B cell (primary cell): ENCODE data around the gene EBF3. TPM values are rescaled to one million over a fixed set of nuclear protein-coding genes. Genes with fewer than 3 reads are reported as not detected.

Source experiments
- ATAC-seq: fragments of 200-7000 bp; cut with Tn5 transposase; one replicate; pipeline ENCODE4 v1.10.0; 2021; ENCODE audit warnings: low read depth, mild to moderate bottlenecking, moderate number of reproducible peaks, moderate library complexity
- CTCF ChIA-PET: fragments of 350-600 bp; sonication (Branson Sonifier 250); formaldehyde crosslinking; loops from one replicate; lab custom pipeline; 2021; ENCODE audit warnings: antibody characterized with exemption, inconsistent platforms; lab: Charles Lee
- POLR2A ChIA-PET: fragments of 350-600 bp; sonication (Branson Sonifier 250); formaldehyde crosslinking; loops from one replicate; lab custom pipeline; 2021; ENCODE audit warnings: antibody characterized with exemption; lab: Charles Lee
- DNase-seq: peaks from one replicate; pipeline ENCODE4 v3.0.0; 2013
- H2AFZ ChIP-seq: 2 replicates; pipeline ENCODE4 v1.6.1; 2012; ENCODE audit warnings: mild to moderate bottlenecking, low read depth, low read length; ENCODE audit not compliant: insufficient read depth, poor library complexity, severe bottlenecking
- H3K27ac ChIP-seq, 2 donors: 1 replicate in 1 of 2; 2 replicates in 1 of 2; pipeline ENCODE4 v1.5.1; 2012 to 2013; ENCODE audit warnings: low read length in 2 of 2, mild to moderate bottlenecking in 2 of 2, moderate library complexity in 1 of 2
- H3K27me3 ChIP-seq, 4 experiments: fragments of 200-600 bp in 1 of 4; sonication (generic) in 1 of 4; replicated peaks in 1 of 4; 1 replicate in 2 of 4; 2 replicates in 2 of 4; pipeline versions ENCODE4 v1.6.1 to v1.7.0; 2013 to 2016; ENCODE audit warnings: low read length in 3 of 4, mild to moderate bottlenecking in 2 of 4, mixed read lengths in 1 of 4, moderate library complexity in 1 of 4; ENCODE audit not compliant: insufficient read depth in 4 of 4, control insufficient read depth in 3 of 4; ENCODE audit errors: control extremely low read depth in 1 of 4
- H3K36me3 ChIP-seq, 2 experiments: replicated peaks in 1 of 2; 1 replicate in 1 of 2; 2 replicates in 1 of 2; pipeline versions ENCODE4 v1.6.1 to v1.7.1; 2013; ENCODE audit warnings: low read length in 1 of 2; ENCODE audit not compliant: insufficient read depth in 2 of 2, control insufficient read depth in 1 of 2; ENCODE audit errors: control extremely low read depth in 1 of 2, extremely low read depth in 1 of 2
- H3K4me1 ChIP-seq, 2 donors: fragments of 200-600 bp in 1 of 2; sonication (generic) in 1 of 2; 1 replicate in 1 of 2; 2 replicates in 1 of 2; pipeline versions ENCODE4 v1.5.1 to v1.6.1; 2013 to 2017; ENCODE audit warnings: low read length in 2 of 2; ENCODE audit not compliant: control insufficient read depth in 2 of 2, insufficient read depth in 2 of 2
- H3K4me2 ChIP-seq: replicated peaks from 2 replicates; pipeline ENCODE3; 2012; ENCODE audit warnings: mild to moderate bottlenecking, low read depth, low read length; ENCODE audit not compliant: poor library complexity, severe bottlenecking
- H3K4me3 ChIP-seq, 5 experiments: fragments of 200-600 bp in 1 of 5; sonication (generic) in 1 of 5; 1 replicate in 3 of 5; 2 replicates in 2 of 5; pipeline versions ENCODE4 v1.5.1 to v1.7.0; 2011 to 2016; ENCODE audit warnings: low read length in 4 of 5, mild to moderate bottlenecking in 4 of 5, low read depth in 2 of 5, control low read depth in 1 of 5, moderate library complexity in 1 of 5; ENCODE audit not compliant: insufficient read depth in 1 of 5; ENCODE audit errors: control extremely low read depth in 1 of 5, extremely low read depth in 1 of 5
- H3K79me2 ChIP-seq: fragments of 200-600 bp; sonication (generic); one replicate; pipeline ENCODE4 v1.6.0; 2016; ENCODE audit warnings: low read length; ENCODE audit not compliant: control insufficient read depth, insufficient read depth
- H3K9ac ChIP-seq: fragments of 200-600 bp; sonication (generic); 2 replicates; pipeline ENCODE4 v1.6.1; 2017; ENCODE audit warnings: mild to moderate bottlenecking, low read length, moderate library complexity
- H3K9me3 ChIP-seq, 3 donors: one replicate each; pipeline versions ENCODE4 v1.6.1 to v1.7.1; 2013; ENCODE audit warnings: low read length in 2 of 3; ENCODE audit not compliant: control insufficient read depth in 2 of 3, insufficient read depth in 1 of 3; ENCODE audit errors: control extremely low read depth in 1 of 3
- H4K20me1 ChIP-seq: 2 replicates; pipeline ENCODE4 v1.6.0; 2012; ENCODE audit warnings: mild to moderate bottlenecking, low read length; ENCODE audit not compliant: insufficient read depth, control insufficient read depth, poor library complexity, severe bottlenecking
- H3K27ac Mint-ChIP-seq: one replicate; pipeline ENCODE4 v1.8.0; 2021; ENCODE audit warnings: mixed read lengths
- H3K27me3 Mint-ChIP-seq: one replicate; pipeline ENCODE4 v1.8.0; 2021; ENCODE audit warnings: mixed read lengths
- H3K4me1 Mint-ChIP-seq: one replicate; pipeline ENCODE4 v1.8.0; 2021; ENCODE audit warnings: mixed read lengths
- H3K4me3 Mint-ChIP-seq: one replicate; pipeline ENCODE4 v1.8.0; 2021; ENCODE audit warnings: mixed read lengths
- H3K9me3 Mint-ChIP-seq: one replicate; pipeline ENCODE4 v1.8.0; 2022; ENCODE audit warnings: mixed read lengths; ENCODE audit not compliant: insufficient read depth
- CTCF ChIP-seq: fragments of 200-600 bp; IDR thresholded peaks from one replicate; pipeline ENCODE4 v1.8.0; 2022; ENCODE audit warnings: antibody characterized with exemption, mild to moderate bottlenecking
- EZH2 ChIP-seq: IDR thresholded peaks from 2 replicates; pipeline ENCODE4 v1.6.1; 2012; ENCODE audit warnings: borderline replicate concordance, low read depth, mild to moderate bottlenecking, moderate library complexity, low read length; ENCODE audit not compliant: insufficient read depth, poor library complexity, severe bottlenecking
- WGBS: methylation state at CpG from one replicate; pipeline ENCODE4 v1.1.5; 2013; ENCODE audit warnings: missing lambda C conversion rate; ENCODE audit not compliant: insufficient coverage; 5-methylcytosine and 5-hydroxymethylcytosine counted together
- intact Hi-C: fragments of 100-400 bp; cut with micrococcal nuclease; formaldehyde crosslinking; loops from one replicate; pipeline ENCODE4 v1.10.0; 2022
- polyA plus RNA-seq: library from polyadenylated mRNA; depleted of rRNA; stranded (reverse); fragments of >200 nt; gene quantifications from 2 replicates; pipeline ENCODE4 v1.2.3, GENCODE V29; 2012
- total RNA-seq, 2 donors: library from RNA; stranded (reverse); fragments of 120-200 nt in 1 of 2; gene quantifications; 1 replicate in 1 of 2; 2 replicates in 1 of 2; pipeline versions ENCODE4 v1.2.3 to v1.2.4, GENCODE V29; 2013 to 2022

EBF3 gene
- total and polyA plus RNA-seq, 2 donors (not counting 1 experiment from before 2014, with no cell fraction given) = not detected

GRCh38 chr10:129949891-129950291, 14.2 kb downstream of the EBF3 start:
- Mint-ChIP-seq H3K9me3 (no peaks in the 10 kb centered on the region), H3K27me3 (peaks cover 29% of the 10 kb centered on the region), H3K27ac (no peak overlapping the region), H3K4me3 (no peak overlapping the region), H3K4me1 (no peaks in the 10 kb centered on the region)
- Histone ChIP-seq H3K27me3 (peaks cover 0 to 11% (median 6%) of the 10 kb centered on the region in 4 experiments), H3K36me3 (no peaks in the 10 kb centered on the region), H4K20me1 (no peaks in the 10 kb centered on the region), H3K9ac (no peak overlapping the region), H3K9me3 (no peaks in the 10 kb centered on the region), H3K4me3 (no peak overlapping the region), H3K4me2 (no peak overlapping the region), H3K27ac (no peak overlapping the region), H2AFZ (no peak overlapping the region), H3K79me2 (no peaks in the 10 kb centered on the region), H3K4me1 (no peaks in the 10 kb centered on the region)
- DNase-seq (no peak), ATAC-seq (no peak)
- intact Hi-C loops = no loop called here
- ChIA-PET POLR2A (no interaction called here), CTCF (no interaction called here)
- no peak for TF ChIP-seq CTCF
- WGBS = 12% methylated on average over 14 of the region's 16 CpGs

- DNase-seq (no peak), ATAC-seq (no peak)
- no peak overlapping the region for H3K4me3 Mint-ChIP-seq
- intact Hi-C loops = no loop called here
- H3K4me1 ChIP-seq = no peaks in the 10 kb centered on the region
- H3K4me3 ChIP-seq = no peak overlapping the region
- no peak overlapping the region for H3K27ac ChIP-seq
- H3K79me2 ChIP-seq = no peaks in the 10 kb centered on the region
- peaks cover 0 to 8% (median 5%) of the 10 kb centered on the region in 4 experiments for H3K27me3 ChIP-seq
- no peak overlapping the region for H3K9ac ChIP-seq
- WGBS = 96% methylated on average over 9 of the region's 9 CpGs
- no peaks in the 10 kb centered on the region for H3K4me1 Mint-ChIP-seq
- CTCF ChIA-PET = no interaction called here
- no peaks in the 10 kb centered on the region for H3K9me3 Mint-ChIP-seq
- POLR2A ChIA-PET = no interaction called here
- no peaks in the 10 kb centered on the region for H4K20me1 ChIP-seq
- no peak overlapping the region for H3K4me2 ChIP-seq
- H3K27ac Mint-ChIP-seq = no peak overlapping the region
- peaks cover 24% of the 10 kb centered on the region for H3K27me3 Mint-ChIP-seq
- H3K36me3 ChIP-seq = no peaks in the 10 kb centered on the region
- H2AFZ ChIP-seq = no peak overlapping the region
- TF ChIP-seq EZH2 (no peak), CTCF (no peak)
- H3K9me3 ChIP-seq = no peaks in the 10 kb centered on the region
Measured at GRCh38 chr10:129949411-129949810, 14.7 kb downstream of the EBF3 start.
